Sigmoid colon (tissue), 4 donors: ENCODE data around the gene SLC25A28.

ENCODE experiments used
- EP300 ChIP-seq, 4 donors: sonication (generic); formaldehyde crosslinking; IDR thresholded peaks; one replicate each; pipeline ENCODE4 v1.6.1; 2017; ENCODE audit warnings: antibody characterized with exemption in 4 of 4
- TF ChIP-seq, protein P1 (sequence below), 4 experiments: fragments of 450-650 bp in 3 of 4; fragments of 200-600 bp in 1 of 4; IDR thresholded peaks; one replicate each; pipeline ENCODE4 v1.5.1; 2016 to 2019; ENCODE audit warnings: antibody characterized with exemption in 4 of 4, mild to moderate bottlenecking in 3 of 4, moderate library complexity in 2 of 4

DNA sequence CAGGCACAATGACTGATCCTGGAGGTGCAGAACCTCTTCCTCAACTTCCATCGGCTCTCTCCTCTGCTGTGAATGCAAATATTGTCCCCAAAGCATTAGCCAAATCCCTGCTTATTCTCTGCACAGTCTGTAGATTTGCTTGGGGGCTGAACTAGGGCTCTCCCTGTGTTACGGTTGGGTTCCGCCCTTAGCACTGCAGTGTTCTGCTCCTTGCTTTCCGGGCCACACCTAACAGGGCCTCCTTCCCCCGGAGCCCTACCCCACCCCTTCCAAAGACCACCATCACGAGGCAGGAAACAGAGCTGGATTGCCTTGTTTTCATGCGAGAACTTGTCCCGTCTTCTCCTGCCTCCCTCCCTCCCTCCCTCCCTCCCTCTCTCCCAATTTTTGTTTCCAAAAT is 36.6 kb downstream of the SLC25A28 start:
- TF ChIP-seq, protein P1, sequence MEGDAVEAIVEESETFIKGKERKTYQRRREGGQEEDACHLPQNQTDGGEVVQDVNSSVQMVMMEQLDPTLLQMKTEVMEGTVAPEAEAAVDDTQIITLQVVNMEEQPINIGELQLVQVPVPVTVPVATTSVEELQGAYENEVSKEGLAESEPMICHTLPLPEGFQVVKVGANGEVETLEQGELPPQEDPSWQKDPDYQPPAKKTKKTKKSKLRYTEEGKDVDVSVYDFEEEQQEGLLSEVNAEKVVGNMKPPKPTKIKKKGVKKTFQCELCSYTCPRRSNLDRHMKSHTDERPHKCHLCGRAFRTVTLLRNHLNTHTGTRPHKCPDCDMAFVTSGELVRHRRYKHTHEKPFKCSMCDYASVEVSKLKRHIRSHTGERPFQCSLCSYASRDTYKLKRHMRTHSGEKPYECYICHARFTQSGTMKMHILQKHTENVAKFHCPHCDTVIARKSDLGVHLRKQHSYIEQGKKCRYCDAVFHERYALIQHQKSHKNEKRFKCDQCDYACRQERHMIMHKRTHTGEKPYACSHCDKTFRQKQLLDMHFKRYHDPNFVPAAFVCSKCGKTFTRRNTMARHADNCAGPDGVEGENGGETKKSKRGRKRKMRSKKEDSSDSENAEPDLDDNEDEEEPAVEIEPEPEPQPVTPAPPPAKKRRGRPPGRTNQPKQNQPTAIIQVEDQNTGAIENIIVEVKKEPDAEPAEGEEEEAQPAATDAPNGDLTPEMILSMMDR (IDR thresholded peaks at IDR 0.05), result no peak
- TF ChIP-seq EP300 (IDR thresholded peaks at IDR 0.05), result no peak
